Posterior cingulate gyrus (tissue), 11 donors: ENCODE results near the gene RDH16.

Experiments used
- DNase-seq, 10 donors: peaks; one replicate each; pipeline versions ENCODE4 v3.0.0 to v3.0.0-alpha.2; 2020 to 2021; ENCODE audit warnings: mixed read lengths in 3 of 10
- intact Hi-C: fragments of 100-400 bp; cut with DNase I; formaldehyde crosslinking; loops from one replicate; pipeline ENCODE4 v1.15.1; 2023

The RDH16 gene, protein sequence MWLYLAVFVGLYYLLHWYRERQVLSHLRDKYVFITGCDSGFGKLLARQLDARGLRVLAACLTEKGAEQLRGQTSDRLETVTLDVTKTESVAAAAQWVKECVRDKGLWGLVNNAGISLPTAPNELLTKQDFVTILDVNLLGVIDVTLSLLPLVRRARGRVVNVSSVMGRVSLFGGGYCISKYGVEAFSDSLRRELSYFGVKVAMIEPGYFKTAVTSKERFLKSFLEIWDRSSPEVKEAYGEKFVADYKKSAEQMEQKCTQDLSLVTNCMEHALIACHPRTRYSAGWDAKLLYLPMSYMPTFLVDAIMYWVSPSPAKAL

DNA sequence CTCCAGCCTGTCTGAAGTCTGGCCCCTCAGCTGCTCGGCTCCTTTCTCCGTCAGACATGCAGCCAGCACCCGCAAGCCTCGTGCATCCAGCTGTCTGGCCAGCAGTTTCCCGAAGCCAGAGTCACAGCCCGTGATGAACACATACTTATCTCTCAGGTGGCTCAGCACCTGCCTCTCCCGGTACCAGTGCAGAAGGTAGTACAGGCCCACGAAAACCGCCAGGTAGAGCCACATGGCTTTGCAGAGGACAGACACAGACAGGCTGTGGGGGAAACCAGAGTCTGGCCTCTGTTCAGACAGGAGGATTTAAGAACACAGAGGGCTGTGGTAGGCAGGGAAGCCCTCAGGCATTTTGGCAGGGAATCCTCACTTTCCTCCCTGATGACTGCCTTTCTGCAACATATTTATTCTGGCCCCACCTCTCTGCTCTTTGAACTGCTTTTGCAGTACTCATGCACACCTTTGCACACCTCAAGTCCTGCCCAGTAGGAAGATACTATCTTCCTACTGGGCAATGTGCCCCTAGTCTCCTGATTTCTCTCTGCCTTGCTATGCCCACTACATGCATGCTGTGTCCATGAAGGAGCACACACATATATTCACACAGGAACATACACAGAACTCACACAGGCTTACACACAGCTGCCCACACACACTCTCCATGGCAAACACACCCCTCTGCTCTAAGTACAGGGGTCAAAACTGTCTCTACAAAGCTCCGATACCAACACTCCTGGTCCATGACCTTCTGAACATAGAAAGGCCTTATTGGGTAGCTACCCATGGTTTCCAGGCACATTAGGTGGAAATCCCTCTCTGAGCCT, at the start of gene RDH16:
TSS of gene RDH16 (minus strand) at position 380 of the 824 bp plus-strand sequence. CDS start at position 234, 146 bp downstream.
- intact Hi-C loops: no loop called here
- no peak for DNase-seq

DNA sequence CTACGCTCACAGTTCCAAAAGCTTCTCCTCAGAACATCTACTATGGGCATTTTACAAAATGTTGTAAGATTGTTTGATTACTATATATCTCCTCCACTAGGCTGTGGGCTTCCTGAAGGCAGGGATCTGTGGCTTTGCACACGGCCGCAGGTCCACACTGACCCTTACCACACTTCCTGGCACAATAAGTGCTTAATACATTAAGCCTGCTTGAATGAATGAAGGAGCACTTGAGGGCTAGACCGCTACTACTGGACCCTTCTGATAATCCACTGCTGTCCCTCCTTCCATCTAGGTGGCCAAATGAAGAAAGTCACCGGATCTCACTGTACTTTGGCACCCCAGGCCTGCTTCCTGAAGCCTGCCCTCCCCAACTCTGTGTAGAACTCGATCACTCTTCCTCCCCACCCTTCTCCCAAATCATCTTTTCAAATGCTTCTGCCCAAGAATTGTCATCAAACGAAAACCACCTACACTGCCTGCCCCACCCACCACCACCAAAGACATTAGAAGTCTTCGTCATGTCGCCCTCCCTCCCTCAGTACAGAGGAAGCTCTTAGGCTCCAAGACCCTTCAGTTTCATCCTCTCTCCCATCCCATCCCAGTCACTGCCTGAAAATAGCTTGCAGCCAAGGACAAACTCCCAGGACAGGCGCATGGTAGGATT, 49.5 kb upstream of the RDH16 start:
- intact Hi-C loops: loop anchor here (1.0 kb wide), 1 partner anchor 105 kb away; no protein-coding TSS in a partner anchor
- no peak for DNase-seq

DNA sequence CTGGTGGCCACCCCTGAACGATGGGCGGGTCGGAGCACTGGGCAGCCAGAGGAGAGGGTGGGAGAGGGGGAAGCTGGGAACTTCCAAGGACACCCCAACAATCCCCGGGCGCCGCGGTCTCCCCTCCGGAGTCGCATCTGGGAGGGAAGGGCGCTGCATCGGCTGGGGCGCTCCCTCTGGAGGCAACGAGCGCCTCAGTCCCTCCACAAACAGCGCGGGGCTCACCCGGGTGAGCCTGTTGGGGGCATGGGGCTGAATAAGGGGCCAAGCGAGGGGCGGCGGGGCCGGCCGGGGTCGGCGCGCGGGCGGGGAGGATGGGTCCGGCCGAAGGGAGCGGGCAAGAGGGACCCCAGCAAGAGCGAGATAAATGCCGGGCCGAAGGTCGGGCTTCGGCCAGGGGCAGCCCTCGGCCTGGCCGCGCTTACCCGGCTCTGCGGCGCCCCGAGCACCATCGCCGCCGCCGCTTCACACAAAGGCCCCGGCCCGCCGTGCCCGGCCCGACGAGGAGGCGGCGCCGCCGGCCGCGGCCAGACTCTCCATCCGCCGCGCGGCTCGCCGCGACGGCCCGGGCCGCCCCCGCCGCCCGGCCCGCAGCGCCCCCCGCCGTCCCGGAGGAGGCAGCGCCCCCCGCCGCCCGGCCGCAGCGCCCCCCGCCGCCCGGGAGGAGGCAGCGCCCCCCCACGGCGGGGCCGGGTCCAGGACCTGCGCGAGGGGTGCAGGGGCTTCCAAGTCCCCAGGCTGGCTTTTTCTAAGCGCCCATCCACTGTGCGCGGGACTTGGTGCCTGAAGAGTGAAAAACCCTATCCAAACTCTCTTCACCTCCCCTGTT, 48.8 kb upstream of the RDH16 start, which contains the start of gene ZBTB39:
TSS of gene ZBTB39 (minus strand) at position 567 of the 829 bp plus-strand sequence. CDS start 1,629 bp downstream, outside the sequence.
- intact Hi-C loops: no loop called here
- peak in 9 of 10 donors; percentile 23 to 94 (median 49) for DNase-seq

DNA sequence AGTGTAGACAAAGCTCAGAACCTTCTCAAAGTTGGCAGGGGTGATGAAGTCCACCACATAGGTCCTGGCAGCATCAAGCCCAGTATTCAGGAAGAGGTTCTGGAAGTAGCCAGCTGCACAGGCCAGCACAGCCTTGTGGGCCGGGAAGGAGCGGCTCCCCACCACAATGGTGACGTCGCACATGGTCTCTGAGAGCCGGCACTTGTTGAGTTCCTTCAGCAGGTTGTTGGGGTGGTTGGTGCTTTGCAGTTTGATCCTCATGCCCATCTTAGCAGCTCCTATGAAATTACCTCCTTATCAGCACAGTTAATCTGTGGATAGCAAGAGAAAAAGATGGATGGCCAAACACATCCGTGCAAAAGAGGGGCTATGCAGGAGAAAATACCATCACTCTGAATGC, 47.2 kb upstream of the RDH16 start:
- peak in 1 of 10 donors; percentile 34 for DNase-seq
- intact Hi-C loops: no loop called here

DNA sequence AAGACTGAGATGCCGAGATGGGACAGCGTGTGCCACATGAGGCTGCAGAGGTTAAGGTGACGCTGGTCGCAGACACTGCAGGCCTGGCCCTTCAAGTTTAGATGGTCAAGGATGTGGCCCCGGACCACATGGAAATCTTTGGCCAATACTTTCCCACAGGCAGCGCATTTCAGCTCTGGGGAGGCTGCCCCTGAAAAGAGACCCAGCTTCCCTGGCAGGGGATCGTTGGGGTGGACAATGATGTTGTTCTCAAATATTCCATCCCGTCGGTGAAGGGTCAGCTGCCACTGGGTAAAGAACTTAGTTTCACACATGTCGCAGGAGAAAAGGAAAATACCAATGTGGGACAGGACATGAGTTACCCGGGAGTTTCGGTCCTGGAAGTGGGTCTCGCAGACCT, 46.0 kb upstream of the RDH16 start:
- intact Hi-C loops: no loop called here
- peak in 1 of 10 donors; percentile 40 for DNase-seq

DNA sequence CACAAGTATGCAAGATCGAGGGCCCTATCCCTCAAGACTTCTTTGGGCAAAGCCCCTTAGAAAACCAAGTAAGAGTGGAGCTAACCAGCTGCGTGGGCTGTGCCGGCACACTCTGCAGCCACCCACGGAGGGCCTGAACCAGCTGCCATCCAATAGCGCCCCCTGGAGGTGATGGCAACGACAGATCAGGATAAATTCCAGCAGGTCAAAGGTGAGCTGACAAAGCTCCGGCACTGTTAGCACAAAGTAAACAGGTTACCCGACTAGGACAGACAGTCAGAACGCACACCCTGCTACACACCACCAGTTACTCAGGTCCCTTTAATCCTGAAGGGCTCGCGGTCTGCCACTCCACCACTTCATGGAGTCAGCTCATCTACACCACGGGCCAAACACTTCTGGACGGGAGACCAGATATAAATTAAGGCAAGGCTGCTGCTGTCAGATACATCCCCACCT, 44.1 kb upstream of the RDH16 start:
- peak in 6 of 10 donors; percentile 28 to 89 (median 43) for DNase-seq
- intact Hi-C loops: no loop called here

DNA sequence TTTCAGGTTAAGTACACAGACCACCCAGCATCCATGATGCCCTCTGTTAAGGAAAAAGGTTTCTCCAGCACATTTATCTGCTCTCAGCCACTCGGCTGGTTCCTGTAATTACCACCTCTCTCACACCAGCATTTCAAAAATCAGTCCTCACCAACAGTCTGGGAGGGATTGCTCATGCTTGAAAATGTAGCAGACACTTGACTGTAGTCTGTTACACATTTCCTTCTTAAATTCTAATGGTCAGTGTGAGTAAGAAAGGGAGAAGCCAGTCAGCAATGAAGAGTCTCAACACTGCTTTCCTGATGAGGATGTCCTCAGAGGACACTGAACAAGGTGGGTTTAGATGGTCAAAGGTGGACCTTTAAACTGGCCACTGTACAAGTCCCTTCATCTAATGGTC, 43.0 kb upstream of the RDH16 start:
- intact Hi-C loops: no loop called here
- DNase-seq: no peak

DNA sequence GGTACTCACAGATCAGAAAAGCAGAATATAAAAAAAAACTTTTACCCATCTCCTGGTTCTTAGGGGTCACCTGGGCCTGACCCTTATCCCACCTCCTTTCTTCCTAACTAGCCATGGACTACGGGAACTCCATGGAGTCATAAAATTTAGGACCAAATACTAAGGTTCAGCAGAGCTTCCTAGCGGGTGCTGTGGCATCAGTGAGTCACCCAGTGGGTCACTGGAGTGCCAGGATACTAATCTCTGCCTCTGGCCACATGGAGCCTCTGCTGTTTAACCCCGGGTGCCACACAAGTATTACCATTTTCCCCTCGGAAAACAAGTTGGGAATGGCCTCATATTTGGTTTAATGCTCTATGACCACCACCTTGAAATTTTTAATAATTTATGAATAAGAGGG, 42.0 kb upstream of the RDH16 start:
- intact Hi-C loops: no loop called here
- DNase-seq: no peak

DNA sequence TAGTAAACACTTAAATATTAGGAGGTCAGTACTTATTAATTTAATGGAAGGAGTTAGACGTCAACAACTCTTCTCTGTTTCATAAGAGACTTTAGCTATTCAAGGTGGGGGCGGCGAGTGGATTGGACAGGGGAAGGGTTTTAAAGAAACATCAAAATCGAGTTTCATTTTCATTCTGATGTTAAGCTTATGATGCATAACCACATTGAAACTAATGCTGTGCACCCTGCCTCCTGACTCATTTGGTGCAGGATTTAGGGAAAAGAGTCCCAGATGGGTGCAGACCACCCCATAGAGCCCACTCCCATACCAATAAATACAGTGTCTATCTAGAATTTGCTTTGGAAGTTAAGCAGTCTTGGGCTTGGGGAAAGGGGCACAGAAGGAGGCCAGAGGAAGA, 41.6 kb upstream of the RDH16 start:
- intact Hi-C loops: no loop called here
- DNase-seq: no peak

DNA sequence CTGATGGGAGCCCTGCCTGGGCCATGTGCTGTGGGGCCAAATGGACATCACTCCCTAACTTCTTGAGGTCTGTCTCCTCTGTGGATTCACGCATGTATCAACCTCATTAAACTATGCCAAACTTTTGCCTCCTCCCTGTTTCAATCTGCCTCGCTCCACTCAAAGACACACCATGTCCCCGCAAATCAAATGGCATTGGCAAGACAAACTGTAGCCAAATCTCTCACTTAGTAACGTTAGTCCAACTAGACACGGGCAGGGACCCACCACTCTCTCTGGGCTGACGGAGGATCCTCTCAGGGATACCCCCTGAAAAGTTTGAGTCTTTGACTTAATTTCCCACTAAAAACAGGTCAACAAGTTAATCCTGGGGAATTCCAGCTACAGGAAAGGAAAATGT, 40.9 kb upstream of the RDH16 start:
- no peak for DNase-seq
- intact Hi-C loops: no loop called here

DNA sequence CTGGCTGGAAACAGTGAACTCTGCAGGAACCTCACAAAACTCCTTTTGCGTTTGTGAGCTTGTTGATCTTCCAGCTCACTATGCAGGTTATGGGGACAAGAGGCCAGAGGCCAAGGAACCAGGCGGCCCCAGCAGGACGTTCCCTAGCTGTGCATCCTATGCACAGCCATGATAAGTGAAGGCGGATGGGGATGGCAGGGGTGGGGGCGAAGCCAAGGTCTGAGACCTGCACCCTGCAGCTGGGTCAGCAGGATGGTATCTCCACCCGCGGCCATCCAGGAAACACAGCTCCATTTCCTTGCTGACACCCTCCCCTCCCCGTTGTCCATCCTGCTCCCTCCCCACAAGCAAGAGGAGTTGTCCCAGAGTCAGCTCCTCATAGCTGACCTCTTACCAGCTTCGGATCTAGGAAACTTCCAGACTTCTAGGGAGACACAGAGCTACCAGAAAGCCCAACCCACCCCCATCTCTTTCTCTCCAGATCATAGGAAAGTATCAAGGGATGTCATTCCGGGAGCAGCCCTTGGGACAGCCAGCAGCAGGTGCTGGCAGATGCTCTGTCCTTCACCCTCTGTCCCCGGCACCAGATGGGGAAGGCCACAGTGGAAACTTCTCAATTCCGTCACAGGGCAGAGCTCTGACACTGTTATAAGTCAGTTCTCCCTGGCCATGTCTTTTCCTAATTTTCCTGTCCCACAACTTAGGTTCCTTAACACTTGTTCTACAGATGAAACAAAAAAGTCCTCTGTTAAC, 39.6 kb upstream of the RDH16 start:
- intact Hi-C loops: no loop called here
- peak in 1 of 10 donors; percentile 71 for DNase-seq

DNA sequence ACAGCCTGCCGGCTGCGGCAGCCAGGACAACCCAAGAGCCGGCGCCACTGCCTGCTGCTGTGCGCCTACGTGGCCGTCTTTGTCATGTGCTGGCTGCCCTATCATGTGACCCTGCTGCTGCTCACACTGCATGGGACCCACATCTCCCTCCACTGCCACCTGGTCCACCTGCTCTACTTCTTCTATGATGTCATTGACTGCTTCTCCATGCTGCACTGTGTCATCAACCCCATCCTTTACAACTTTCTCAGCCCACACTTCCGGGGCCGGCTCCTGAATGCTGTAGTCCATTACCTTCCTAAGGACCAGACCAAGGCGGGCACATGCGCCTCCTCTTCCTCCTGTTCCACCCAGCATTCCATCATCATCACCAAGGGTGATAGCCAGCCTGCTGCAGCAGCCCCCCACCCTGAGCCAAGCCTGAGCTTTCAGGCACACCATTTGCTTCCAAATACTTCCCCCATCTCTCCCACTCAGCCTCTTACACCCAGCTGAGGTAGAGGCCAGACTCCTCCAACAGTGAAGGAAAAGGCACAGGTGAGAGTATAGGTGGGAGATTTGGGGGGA, 38.6 kb upstream of the RDH16 start:
- intact Hi-C loops: no loop called here
- DNase-seq: peak in 1 of 10 donors; percentile 32

DNA sequence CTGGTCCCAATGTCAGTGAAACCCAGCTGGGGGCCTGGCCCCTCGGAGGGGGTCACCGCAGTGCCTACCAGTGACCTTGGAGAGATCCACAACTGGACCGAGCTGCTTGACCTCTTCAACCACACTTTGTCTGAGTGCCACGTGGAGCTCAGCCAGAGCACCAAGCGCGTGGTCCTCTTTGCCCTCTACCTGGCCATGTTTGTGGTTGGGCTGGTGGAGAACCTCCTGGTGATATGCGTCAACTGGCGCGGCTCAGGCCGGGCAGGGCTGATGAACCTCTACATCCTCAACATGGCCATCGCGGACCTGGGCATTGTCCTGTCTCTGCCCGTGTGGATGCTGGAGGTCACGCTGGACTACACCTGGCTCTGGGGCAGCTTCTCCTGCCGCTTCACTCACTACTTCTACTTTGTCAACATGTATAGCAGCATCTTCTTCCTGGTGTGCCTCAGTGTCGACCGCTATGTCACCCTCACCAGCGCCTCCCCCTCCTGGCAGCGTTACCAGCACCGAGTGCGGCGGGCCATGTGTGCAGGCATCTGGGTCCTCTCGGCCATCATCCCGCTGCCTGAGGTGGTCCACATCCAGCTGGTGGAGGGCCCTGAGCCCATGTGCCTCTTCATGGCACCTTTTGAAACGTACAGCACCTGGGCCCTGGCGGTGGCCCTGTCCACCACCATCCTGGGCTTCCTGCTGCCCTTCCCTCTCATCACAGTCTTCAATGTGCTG, 38.0 kb upstream of the RDH16 start:
- DNase-seq: peak in 1 of 10 donors; percentile 73
- intact Hi-C loops: no loop called here

DNA sequence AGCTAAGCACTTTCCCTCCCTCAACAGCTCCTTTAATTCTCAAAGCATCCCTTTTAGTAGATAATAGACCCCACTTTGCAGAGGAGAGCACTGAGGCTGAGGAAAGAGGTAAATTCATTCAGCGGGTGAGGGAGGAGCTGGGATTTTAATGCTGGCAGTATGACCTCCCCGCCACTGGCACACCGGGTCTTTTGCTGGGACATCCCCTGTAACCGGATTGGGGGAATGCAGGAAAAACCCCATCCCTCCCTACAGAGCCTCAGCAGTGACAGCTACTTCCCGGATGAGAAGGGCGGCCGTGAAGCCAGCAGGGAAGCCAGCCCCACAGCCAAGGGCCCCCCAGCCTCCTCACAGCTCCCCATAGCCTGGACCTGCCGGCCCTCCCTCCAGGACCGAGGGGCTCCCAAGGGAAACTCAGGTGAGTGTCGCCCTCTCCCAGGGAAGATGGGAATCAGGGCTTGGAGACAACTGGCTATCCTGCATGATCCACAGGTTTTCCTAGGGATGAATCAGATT, 36.9 kb upstream of the RDH16 start:
- intact Hi-C loops: no loop called here
- peak in 1 of 10 donors; percentile 45 for DNase-seq

DNA sequence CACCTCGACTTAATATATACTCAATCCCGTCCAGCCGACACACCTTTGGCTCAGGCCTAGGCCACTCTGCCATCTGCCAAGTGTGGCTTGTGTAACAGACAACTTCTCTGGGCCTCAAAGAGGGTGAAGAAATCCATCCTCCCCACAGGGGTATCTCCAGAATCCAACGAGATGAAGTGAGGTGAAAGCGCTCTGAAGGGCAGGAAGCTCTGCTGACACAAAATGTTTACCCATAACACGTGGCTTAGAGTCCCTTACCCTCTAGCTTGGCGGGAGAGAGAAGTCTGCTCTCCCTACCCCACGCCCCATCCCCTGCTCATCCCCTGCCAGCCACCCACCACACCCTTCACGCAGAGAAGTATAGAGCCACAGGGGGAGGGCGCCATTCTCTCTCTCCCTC, 35.9 kb upstream of the RDH16 start:
- peak in 1 of 10 donors; percentile 58 for DNase-seq

DNA sequence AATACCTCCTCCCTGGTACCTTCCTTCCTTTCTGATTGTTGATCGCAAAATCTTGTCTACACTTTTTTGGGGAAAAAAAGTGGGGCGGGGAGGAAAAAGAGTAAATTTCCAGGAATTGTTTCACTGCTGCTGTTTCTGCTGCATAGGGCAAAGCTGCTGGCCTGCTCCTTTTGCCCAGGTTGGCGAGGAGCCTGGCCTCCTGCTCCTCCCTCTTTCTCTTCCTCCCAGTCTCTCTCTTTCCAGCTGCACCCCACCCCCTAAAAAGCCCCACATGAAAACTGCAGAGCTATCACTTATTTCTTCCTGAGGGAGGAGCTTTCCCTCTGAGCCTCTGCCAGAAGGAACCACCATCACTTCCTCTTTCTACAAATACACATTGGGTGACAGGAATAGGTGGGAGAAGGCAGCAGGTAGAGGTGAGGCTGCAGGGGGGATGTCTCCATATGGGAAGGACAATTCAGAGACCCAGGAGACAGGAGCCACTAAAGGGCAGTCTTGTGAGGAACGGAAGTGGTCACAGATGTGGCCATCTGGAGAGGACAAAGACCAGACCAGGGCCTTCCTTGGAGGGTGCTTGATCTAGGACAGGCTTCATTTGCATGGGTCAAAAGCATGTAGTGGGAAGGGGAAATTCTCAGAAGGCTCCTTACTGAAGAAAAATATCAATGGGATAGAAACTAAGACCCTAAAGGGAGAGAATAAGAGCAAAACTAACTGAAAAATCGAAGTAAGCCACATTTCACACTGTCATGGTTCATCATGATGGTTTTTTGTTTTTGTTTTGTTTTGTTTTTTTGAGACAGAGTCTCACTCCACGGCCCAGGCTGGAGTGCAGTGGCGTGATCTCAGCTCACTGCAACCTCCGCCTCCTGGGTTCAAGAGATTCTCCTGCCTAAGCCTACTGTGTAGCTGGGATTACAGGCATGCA, 34.2 kb upstream of the RDH16 start:
- intact Hi-C loops: no loop called here
- DNase-seq: peak in 1 of 10 donors; percentile 77

More for the DNA sequence above, 35.9 kb upstream of the RDH16 start:
- intact Hi-C loops: no loop called here
